Prostate gland (tissue), 2 donors: ENCODE data around the gene CLPTM1L.

Experiments
- CTCF ChIP-seq, 4 experiments: fragments of 200-600 bp in 2 of 4; fragments of 450-650 bp in 2 of 4; sonication (generic) in 2 of 4; IDR thresholded peaks; 1 replicate in 3 of 4; 2 replicates in 1 of 4; pipeline ENCODE4 v1.5.1; 2016 to 2019; ENCODE audit warnings: antibody characterized with exemption in 4 of 4, mild to moderate bottlenecking in 2 of 4, moderate library complexity in 2 of 4
- POLR2AphosphoS5 ChIP-seq: sonication (generic); formaldehyde crosslinking; IDR thresholded peaks from one replicate; pipeline ENCODE4 v1.6.1; 2017; ENCODE audit warnings: antibody characterized with exemption

GRCh38 chr5:1330146-1330846 lies 14.6 kb downstream of the CLPTM1L start:
- peak; percentile 71 for TF ChIP-seq POLR2AphosphoS5
- no peak for TF ChIP-seq CTCF (IDR thresholded peaks at IDR 0.05)
